BJ (cell line): ENCODE measurements around the gene PTMA. TPM values are rescaled to one million over a fixed set of nuclear protein-coding genes. Genes with fewer than 3 reads are reported as not detected.

Experiments
- CTCF ChIA-PET: fragments of 350-600 bp; formaldehyde crosslinking; extraction: SDS; loops from one replicate; lab custom pipeline; 2021; ENCODE audit warnings: antibody characterized with exemption, inconsistent platforms; lab: Yijun Ruan, JAX
- POLR2A ChIA-PET: fragments of 300-600 bp; sonication (Branson Sonifier 250); formaldehyde crosslinking; extraction: SDS; loops from one replicate; lab custom pipeline; 2021; ENCODE audit warnings: antibody characterized with exemption; lab: Charles Lee
- DNase-seq: peaks from one replicate; pipeline ENCODE4 v3.0.0-alpha.2; 2011; ENCODE audit warnings: low read depth
- H3K27me3 ChIP-seq: 2 replicates; pipeline ENCODE4 v1.6.0; 2011; ENCODE audit warnings: low read length; ENCODE audit not compliant: control insufficient read depth, insufficient read depth
- H3K36me3 ChIP-seq: 2 replicates; pipeline ENCODE4 v1.5.1; 2011; ENCODE audit warnings: low read length; ENCODE audit not compliant: control insufficient read depth, insufficient read depth
- H3K4me3 ChIP-seq: 2 replicates; pipeline ENCODE4 v1.5.1; 2011; ENCODE audit warnings: low read depth, mild to moderate bottlenecking, control low read depth, low read length
- polyA plus RNA-seq: library from polyadenylated mRNA; depleted of rRNA; stranded (reverse); fragments of >200 nt; gene quantifications from 2 replicates; pipeline ENCODE4 v1.2.3, GENCODE V29; 2011
- TF ChIP-seq, protein P1 (sequence below): IDR thresholded peaks from 2 replicates; pipeline ENCODE4 v1.5.1; 2011; ENCODE audit warnings: low read depth, mild to moderate bottlenecking, control low read depth, inconsistent platforms, low read length, moderate library complexity; ENCODE audit not compliant: insufficient read depth

The PTMA gene
- polyA plus RNA-seq, 1 experiment: 363 TPM

DNA sequence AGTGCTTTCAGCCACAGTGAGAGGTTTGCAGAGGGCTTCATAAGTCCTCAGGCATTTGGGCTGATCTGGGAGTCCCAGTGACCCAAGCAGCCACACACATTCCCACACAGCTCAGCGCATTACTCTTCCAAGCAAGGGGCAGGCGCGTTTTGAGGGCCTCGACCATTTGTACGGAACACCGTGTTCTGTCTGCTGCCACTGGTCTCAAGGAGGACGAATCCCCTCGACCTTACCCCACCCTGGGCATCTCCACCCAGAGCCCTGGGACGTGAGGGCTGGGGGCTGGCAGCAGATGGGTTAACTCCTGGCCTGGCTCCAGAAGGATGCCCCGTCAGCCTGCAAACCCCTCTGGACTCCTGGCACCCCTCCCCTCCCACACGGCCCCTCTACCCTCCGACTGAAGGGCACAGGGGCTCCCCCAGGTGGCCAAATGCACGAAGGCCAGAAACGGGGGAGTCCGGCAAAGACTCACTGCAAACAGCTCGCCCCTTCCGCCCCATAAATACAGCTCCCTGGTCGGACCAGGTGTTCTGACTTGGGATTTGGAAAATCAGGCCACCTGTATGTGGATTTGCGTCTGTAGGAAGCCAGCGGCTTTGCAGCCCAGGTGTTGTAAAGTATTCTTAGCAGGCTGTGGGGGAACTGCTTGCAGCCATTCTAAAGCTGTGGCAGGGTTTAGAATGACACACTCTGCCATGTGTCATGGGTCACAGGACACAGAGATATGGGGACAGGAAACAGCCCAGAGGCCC is 33.6 kb upstream of the PTMA start:
- ChIA-PET CTCF (interaction anchor here (0.7 to 25.3 kb wide), 38 partner anchors 9 to 141 kb away, joined by 3 to 719 read pairs (median 5); partner anchors contain the start of genes COPS7B and PTMA), POLR2A (no interaction called here)
- H3K27me3 ChIP-seq: no peaks in the 10 kb centered on the region
- H3K36me3 ChIP-seq: no peaks in the 10 kb centered on the region
- DNase-seq: no peak
- no peak overlapping the region for H3K4me3 ChIP-seq
- TF ChIP-seq, protein P1, sequence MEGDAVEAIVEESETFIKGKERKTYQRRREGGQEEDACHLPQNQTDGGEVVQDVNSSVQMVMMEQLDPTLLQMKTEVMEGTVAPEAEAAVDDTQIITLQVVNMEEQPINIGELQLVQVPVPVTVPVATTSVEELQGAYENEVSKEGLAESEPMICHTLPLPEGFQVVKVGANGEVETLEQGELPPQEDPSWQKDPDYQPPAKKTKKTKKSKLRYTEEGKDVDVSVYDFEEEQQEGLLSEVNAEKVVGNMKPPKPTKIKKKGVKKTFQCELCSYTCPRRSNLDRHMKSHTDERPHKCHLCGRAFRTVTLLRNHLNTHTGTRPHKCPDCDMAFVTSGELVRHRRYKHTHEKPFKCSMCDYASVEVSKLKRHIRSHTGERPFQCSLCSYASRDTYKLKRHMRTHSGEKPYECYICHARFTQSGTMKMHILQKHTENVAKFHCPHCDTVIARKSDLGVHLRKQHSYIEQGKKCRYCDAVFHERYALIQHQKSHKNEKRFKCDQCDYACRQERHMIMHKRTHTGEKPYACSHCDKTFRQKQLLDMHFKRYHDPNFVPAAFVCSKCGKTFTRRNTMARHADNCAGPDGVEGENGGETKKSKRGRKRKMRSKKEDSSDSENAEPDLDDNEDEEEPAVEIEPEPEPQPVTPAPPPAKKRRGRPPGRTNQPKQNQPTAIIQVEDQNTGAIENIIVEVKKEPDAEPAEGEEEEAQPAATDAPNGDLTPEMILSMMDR: peak; percentile 97

DNA sequence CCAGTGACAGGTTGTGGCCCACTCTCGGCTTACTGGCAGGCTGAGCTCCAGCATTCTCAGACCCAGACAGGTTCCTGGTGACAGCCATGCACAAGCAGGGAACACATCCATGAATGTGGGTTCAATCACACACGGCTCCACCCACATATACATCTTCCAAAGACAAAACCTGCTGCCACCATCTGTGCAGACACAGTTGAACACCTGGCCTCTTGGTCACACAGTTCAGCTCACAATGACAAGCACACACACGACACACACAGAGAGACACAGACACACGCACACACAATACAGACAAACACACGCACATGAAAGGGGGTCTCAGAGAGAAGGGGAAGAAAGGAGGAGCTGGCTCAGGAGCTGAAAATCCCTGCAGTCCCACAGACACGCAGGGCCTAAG is 32.1 kb upstream of the PTMA start:
- DNase-seq: no peak
- H3K4me3 ChIP-seq: no peak overlapping the region
- TF ChIP-seq, protein P1: no peak
- CTCF ChIA-PET: interaction anchor here (0.9 to 25.3 kb wide), 13 partner anchors 10 to 113 kb away, joined by 3 to 719 read pairs (median 19); partner anchors contain the start of gene PTMA
- H3K27me3 ChIP-seq: no peaks in the 10 kb centered on the region
- POLR2A ChIA-PET: no interaction called here
- no peaks in the 10 kb centered on the region for H3K36me3 ChIP-seq

DNA sequence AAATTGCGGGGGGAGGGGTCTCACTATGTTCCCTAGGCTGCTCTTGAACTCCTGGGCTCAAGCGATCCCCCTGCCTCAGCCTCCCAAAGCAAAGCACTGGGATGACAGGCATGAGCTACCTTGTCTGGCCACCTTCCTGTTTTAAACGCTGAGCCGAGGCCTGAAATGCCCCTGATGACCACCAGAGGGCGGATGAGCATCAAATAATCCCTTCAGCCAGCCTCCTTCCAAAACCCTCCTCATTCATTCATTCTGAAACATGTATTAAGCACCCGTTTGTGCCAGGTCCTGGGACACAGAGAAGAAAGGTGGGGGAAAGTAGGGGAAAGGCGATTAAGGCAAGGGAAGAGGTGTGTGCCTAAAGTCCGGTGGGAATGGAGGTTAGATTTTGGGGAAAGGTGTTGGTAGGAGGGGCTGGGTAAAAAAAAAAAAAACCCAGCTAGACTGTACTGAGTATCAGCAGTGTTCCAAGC is 30.7 kb upstream of the PTMA start:
- CTCF ChIA-PET: interaction anchor here (0.6 to 25.3 kb wide), 23 partner anchors 11 to 125 kb away, joined by 3 to 719 read pairs (median 5); partner anchors contain the start of genes COPS7B and PTMA
- POLR2A ChIA-PET: interaction anchor here (0.8 to 1.0 kb wide), 2 partner anchors 34 to 36 kb away, joined by 4 to 15 read pairs; no protein-coding TSS in a partner anchor
- Histone ChIP-seq H3K4me3 (no peak overlapping the region), H3K36me3 (no peaks in the 10 kb centered on the region), H3K27me3 (no peaks in the 10 kb centered on the region)
- TF ChIP-seq, protein P1: peak; percentile 92
- DNase-seq: no peak

DNA sequence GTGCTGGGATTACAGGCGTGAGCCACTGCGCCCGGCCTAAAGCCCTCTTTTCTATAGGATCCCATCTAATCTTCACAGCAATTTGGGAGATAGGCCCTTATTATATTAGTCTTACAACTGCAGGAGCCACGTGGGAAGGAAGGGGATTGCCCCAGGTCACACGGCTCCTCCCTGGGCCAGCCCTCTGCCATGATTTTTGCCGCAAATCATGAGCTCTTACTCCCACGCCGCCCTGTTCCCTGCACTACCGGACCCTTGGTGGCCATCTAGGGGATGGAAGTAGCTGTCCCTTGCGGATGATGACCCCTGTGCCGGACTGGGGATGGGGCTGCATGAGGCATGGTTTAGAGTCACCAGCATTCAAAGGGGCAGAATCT is 28.4 kb upstream of the PTMA start:
- TF ChIP-seq, protein P1: no peak
- ChIA-PET CTCF (interaction anchor here (1.2 to 25.3 kb wide), 4 partner anchors 15 to 68 kb away, joined by 3 to 719 read pairs (median 48); partner anchors contain the start of gene PTMA), POLR2A (no interaction called here)
- no peak overlapping the region for H3K4me3 ChIP-seq
- no peak for DNase-seq
- no peaks in the 10 kb centered on the region for H3K36me3 ChIP-seq
- no peaks in the 10 kb centered on the region for H3K27me3 ChIP-seq

DNA sequence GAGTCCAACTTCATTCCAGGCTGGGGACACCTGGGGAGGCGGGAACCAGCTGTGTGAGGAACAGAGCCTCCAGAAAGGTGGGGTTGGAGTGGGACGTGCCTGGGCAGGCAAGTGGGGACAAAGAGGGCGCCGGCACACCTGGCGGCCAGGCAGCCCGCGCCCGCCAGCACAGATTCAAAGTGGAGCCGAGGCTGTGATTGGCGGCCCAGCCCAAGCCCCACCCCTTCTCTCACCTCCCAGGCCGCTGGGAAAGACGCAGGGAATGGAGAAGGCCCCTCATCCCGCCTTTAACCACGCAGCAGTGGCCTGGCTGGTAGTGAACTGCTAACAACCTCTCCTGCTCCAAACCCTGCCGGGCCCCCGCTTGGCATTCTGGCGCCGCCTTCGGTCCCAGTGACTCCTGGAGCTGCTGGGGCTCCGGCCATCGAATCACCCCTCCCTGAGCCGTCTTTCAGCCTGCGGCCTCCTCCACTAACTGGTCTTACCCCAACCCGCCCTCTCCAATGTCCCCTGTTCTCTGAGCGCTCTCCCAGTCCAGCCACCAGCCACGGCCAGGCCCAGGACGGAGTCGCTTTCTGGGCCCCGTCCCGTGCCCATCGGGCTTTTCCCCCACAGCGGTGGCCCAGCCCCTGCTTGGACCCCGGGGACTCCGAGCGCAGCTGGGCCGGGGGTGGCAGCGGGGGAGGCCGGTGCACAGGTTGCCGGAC is 27.9 kb upstream of the PTMA start:
- TF ChIP-seq, protein P1: no peak
- CTCF ChIA-PET: interaction anchor here (0.9 to 25.3 kb wide), 6 partner anchors 13 to 271 kb away, joined by 3 to 719 read pairs (median 4); partner anchors contain the start of gene PTMA
- Histone ChIP-seq H3K36me3 (no peaks in the 10 kb centered on the region), H3K27me3 (no peaks in the 10 kb centered on the region), H3K4me3 (peak overlapping the region; percentile 48)
- POLR2A ChIA-PET: no interaction called here
- no peak for DNase-seq
